NK-92 (cell line): Measurements from ENCODE around the gene DRC3.
A peak's percentile ranks its signal among the peaks of the same experiment; 100 is the strongest.

Source experiments
- DNase-seq: peaks from one replicate; lab custom pipeline; 2025; ENCODE audit not compliant: unreplicated experiment; lab: John Stamatoyannopoulos, UW

Gene DRC3

GRCh38 chr17:18018411-18018921 lies 45.8 kb downstream of the DRC3 start:
- no peak for DNase-seq

GRCh38 chr17:18019838-18020154 lies 47.1 kb downstream of the DRC3 start:
- DNase-seq: no peak

- DNase-seq: no peak
Observed at GRCh38 chr17:18020971-18021370, 48.3 kb downstream of the DRC3 start.

GRCh38 chr17:18021372-18021771 lies 48.7 kb downstream of the DRC3 start:
- no peak for DNase-seq

- no peak for DNase-seq
Observed at GRCh38 chr17:18025241-18025944, 52.7 kb downstream of the DRC3 start.

- DNase-seq: no peak
Observed at GRCh38 chr17:18025945-18026776, 53.5 kb downstream of the DRC3 start.

GRCh38 chr17:18027280-18027679 lies 54.6 kb downstream of the DRC3 start:
- no peak for DNase-seq

GRCh38 chr17:18028114-18028951 lies 55.7 kb downstream of the DRC3 start:
- DNase-seq: no peak

GRCh38 chr17:18028952-18029540 lies 56.4 kb downstream of the DRC3 start:
- DNase-seq: no peak

- no peak for DNase-seq
Observed at GRCh38 chr17:18031955-18032354, 59.3 kb downstream of the DRC3 start.

- DNase-seq: no peak
Observed at GRCh38 chr17:18033442-18034099, 60.9 kb downstream of the DRC3 start.

GRCh38 chr17:18035704-18036103 lies 63.0 kb downstream of the DRC3 start:
- no peak for DNase-seq

GRCh38 chr17:18037486-18037885 lies 64.8 kb downstream of the DRC3 start:
- no peak for DNase-seq

- DNase-seq: no peak
Observed at GRCh38 chr17:18038149-18038850, 65.6 kb downstream of the DRC3 start.

GRCh38 chr17:18038861-18039534 lies 66.3 kb downstream of the DRC3 start, which contains the start of the genes ATPAF2 and GID4:
ATPAF2 (minus strand) TSS chr17:18039168; CDS start chr17:18039013, 155 bp downstream.
GID4 (plus strand) TSS chr17:18039408; CDS start chr17:18039465, 57 bp downstream.
- peak; percentile 81 for DNase-seq

- DNase-seq: no peak
Observed at GRCh38 chr17:18039535-18040260, 67.0 kb downstream of the DRC3 start.

- no peak for DNase-seq
Observed at GRCh38 chr17:18040261-18040858, 67.7 kb downstream of the DRC3 start.

GRCh38 chr17:18041776-18042175 lies 69.1 kb downstream of the DRC3 start:
- no peak for DNase-seq
